Renal cortical epithelial cell (primary cell): ENCODE data around the gene QKI. TPM values are rescaled to one million over a fixed set of nuclear protein-coding genes. Genes with fewer than 3 reads are reported as not detected.
"Not testable (repeated sequence)": the region's sequence is repeated elsewhere in the genome, so short reads cannot be mapped to it uniquely, and the experiment has no call there.

Source experiments
- DNase-seq: peaks from one replicate; pipeline ENCODE4 v3.0.0-alpha.2; 2011; ENCODE audit warnings: low read depth
- total RNA-seq: library from RNA; depleted of rRNA; stranded (reverse); fragments of >200 nt; gene quantifications from 2 replicates; pipeline ENCODE4 v1.2.3, GENCODE V29; 2014

QKI gene
- total RNA-seq, 1 donor from 2014 or later = 218 TPM

- DNase-seq = not testable (repeated sequence)
These were observed 24.9 kb downstream of the QKI start for GRCh38 chr6:163439390-163439789.

GRCh38 chr6:163439997-163440396 lies 25.5 kb downstream of the QKI start:
- no peak for DNase-seq

GRCh38 chr6:163442336-163442735 lies 27.8 kb downstream of the QKI start:
- no peak for DNase-seq

- DNase-seq = no peak
These were observed 29.6 kb downstream of the QKI start for GRCh38 chr6:163444077-163444476.

- peak; percentile 44 for DNase-seq
These were observed 32.0 kb downstream of the QKI start for GRCh38 chr6:163446549-163446948.

GRCh38 chr6:163449076-163449475 lies 34.6 kb downstream of the QKI start:
- no peak for DNase-seq

GRCh38 chr6:163454425-163454824 lies 39.9 kb downstream of the QKI start:
- DNase-seq = no peak

GRCh38 chr6:163455552-163455951 lies 41.0 kb downstream of the QKI start:
- peak; percentile 31 for DNase-seq

GRCh38 chr6:163457637-163458561 lies 43.4 kb downstream of the QKI start:
- peak; percentile 94 for DNase-seq

- DNase-seq = no peak
These were observed 44.5 kb downstream of the QKI start for GRCh38 chr6:163459007-163459406.

- peak; percentile 68 for DNase-seq
These were observed 45.0 kb downstream of the QKI start for GRCh38 chr6:163459536-163459935.

GRCh38 chr6:163460307-163460782 lies 45.8 kb downstream of the QKI start:
- DNase-seq = peak; percentile 51

- no peak for DNase-seq
These were observed 47.2 kb downstream of the QKI start for GRCh38 chr6:163461696-163462095.

- no peak for DNase-seq
These were observed 48.7 kb downstream of the QKI start for GRCh38 chr6:163463180-163463579.

GRCh38 chr6:163463795-163464194 lies 49.3 kb downstream of the QKI start:
- DNase-seq = no peak

- DNase-seq = no peak
These were observed 52.4 kb downstream of the QKI start for GRCh38 chr6:163466839-163467390.

GRCh38 chr6:163468738-163469137 lies 54.2 kb downstream of the QKI start:
- no peak for DNase-seq

- no peak for DNase-seq
These were observed 55.0 kb downstream of the QKI start for GRCh38 chr6:163469459-163469985.

- no peak for DNase-seq
These were observed 56.1 kb downstream of the QKI start for GRCh38 chr6:163470611-163471010.

GRCh38 chr6:163474581-163474980 lies 60.1 kb downstream of the QKI start:
- DNase-seq = no peak

- not testable (repeated sequence) for DNase-seq
These were observed 62.4 kb downstream of the QKI start for GRCh38 chr6:163476946-163477345.

- no peak for DNase-seq
These were observed 68.6 kb downstream of the QKI start for GRCh38 chr6:163483107-163483506.

GRCh38 chr6:163485388-163485851 lies 70.9 kb downstream of the QKI start:
- DNase-seq = peak; percentile 36
